Measurements from ENCODE around the gene URM1. TPM values are rescaled to one million over a fixed set of nuclear protein-coding genes. Genes with fewer than 3 reads are reported as not detected.
"Not testable (repeated sequence)": the region's sequence is repeated elsewhere in the genome, so short reads cannot be mapped to it uniquely, and the experiment has no call there.

The URM1 gene
- total RNA-seq, 2 experiments from 2014 or later = 87.5 to 93.8 TPM

DNA sequence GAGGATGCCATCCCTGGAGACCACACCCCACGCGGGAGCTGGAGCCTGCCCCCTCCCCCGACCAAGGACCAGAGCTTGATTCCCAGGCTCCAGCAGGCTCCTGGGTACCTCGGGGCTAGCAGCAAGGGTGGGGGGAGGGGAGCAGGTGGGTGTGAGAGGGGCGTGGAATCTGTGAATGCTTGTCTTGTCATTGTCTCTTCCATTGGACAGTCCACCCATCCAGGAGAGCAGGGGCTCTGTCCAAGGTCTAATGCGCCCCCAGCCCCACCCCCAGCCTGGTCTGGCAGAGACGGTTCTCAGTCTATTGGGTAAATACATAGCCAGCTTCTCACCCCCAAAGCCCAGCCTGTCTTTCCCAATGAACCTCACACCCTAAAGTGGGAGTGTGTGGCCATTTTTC lies 22.8 kb downstream of the URM1 start:
- CTCF ChIA-PET = no interaction called here
- POLR2A ChIA-PET = interaction anchor here (0.6 kb wide), 1 partner anchor 9 kb away, joined by 4 read pairs; no protein-coding TSS in a partner anchor

DNA sequence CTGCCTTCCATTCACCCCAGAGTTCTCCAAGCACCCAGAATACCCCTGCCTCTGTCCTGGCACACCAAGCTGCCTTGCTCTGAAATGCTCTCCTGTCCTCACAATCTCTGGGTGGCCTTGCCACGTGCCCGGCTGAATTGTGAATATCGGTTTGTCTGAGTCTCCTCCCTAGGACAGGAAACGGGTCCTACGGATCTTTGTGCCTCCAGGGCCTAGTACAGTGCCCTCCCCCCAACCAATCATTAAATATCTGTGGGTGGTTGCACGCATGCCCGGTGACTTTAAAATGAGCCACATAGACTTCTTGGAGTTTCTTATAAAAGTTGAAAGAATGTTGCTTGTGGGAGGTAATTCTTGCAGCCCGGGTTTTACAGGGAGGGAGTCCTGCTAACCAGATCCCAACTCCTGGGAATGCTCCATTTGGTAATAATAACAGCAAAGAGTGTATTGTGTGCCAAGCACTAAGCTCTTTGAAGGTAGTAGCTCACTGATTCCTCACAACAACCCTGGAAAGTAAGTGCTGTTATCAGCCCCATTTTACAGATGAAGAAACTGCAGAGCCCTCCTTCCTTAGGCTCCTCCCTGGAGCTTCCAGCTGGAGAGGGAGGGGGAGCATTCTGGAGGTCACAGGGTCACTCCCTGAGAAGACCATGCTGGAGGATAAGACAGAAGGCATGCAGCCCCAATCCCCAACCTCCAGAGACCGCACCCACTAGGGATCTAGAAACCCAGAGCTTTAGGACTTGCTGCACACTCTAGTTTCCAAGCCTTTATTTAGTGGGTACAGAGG lies 23.4 kb downstream of the URM1 start:
- POLR2A ChIA-PET = no interaction called here
- CTCF ChIA-PET = interaction anchor here (0.6 kb wide), 1 partner anchor 290 kb away, joined by 7 read pairs; no protein-coding TSS in a partner anchor

DNA sequence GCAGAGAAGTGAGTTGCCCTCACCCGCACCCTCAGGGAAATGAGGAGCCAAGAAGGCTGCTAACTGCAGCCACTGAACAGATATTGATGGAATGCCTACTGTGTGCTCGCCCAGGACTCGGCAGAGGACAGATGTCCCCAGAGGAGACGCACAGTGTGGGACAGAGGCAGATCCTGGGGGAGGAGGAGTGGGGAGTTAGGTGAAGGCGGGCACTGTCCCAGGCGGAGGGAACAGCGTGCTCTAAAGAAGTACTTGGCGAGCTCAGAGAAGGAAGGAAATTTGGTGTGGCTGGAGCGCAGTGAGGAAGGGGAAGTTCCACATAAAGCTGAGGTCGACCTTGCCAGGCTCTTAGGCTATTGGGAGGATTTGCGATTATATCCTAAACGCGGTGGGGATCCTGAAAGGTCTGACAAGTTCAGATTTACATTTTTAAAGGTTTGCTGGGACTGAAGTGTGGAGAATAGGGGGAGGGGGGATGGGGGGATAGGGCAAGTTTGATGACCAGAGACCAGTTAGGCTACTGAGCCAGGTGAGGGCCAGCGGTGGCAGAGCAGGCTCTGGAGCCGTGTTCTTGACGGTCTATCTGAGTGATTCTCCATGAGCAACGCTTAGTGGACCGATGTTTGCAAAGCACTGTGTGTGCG lies 25.9 kb downstream of the URM1 start:
- POLR2A ChIA-PET = no interaction called here
- CTCF ChIA-PET = interaction anchor here (0.8 to 0.9 kb wide), 2 partner anchors 25 to 35 kb away, joined by 3 to 7 read pairs; no protein-coding TSS in a partner anchor

DNA sequence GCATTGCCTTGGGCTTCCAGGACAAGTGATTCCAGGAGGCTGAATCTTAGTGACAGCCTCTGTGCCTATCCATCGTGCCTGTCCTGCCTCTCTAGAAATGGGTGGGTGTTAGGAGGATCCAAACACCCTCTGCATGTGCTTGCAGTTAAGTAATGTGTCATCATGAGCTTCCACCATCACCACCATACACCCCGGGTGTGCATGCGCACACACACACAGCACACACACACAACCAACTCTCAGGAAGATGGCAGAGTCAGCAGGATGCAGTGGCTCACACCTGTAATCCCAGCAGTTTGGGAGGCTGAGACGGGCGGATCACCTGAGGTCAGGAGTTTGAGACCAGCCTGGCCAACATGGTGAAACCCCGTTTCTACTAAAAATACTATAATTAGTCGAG lies 26.7 kb downstream of the URM1 start:
- ChIA-PET POLR2A (no interaction called here), CTCF (interaction anchor here (0.6 to 0.9 kb wide), 3 partner anchors 24 to 104 kb away, joined by 3 read pairs; no protein-coding TSS in a partner anchor)

DNA sequence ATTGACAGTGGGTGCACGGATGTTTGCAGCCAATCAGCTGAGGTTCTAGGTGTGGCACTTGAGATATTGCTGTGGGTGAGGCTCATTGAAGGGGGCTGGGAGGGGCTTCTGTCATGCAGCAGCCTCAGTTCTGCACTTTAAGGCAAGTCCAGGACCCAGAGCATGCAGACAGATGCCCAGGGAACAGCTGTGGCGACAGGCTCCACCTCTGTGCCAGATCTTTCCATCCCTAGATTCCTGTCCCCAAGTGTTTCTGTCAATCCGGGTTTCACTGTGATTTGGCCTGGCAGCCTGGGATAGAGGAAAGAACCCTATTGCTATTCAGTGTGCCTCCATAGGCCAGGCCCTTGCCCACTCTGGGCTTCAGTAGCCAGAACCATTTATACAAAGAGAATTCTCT lies 28.7 kb downstream of the URM1 start:
- POLR2A ChIA-PET = no interaction called here
- CTCF ChIA-PET = no interaction called here

DNA sequence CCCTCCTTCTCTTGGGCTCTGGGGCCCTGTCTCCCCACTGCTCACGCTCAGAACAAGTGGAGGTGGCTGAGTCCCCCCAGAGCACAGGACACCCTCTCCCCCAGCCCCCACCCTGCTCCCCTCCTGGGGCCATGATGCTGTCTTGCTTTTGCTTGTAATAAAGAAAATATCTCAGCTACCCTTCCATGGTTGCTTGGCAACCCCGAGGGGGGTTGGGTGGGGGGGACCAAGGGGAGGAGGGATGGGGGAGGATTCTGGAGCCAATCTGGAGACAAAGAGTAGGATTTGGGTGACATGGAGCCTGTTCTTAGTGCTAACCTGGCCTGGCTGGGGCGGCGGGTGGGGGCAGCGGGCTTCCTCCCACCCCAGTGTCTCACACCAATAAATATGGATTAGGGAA lies 33.4 kb downstream of the URM1 start:
- ChIA-PET POLR2A (no interaction called here), CTCF (interaction anchor here (0.7 kb wide), 1 partner anchor 266 kb away, joined by 3 read pairs; no protein-coding TSS in a partner anchor)

DNA sequence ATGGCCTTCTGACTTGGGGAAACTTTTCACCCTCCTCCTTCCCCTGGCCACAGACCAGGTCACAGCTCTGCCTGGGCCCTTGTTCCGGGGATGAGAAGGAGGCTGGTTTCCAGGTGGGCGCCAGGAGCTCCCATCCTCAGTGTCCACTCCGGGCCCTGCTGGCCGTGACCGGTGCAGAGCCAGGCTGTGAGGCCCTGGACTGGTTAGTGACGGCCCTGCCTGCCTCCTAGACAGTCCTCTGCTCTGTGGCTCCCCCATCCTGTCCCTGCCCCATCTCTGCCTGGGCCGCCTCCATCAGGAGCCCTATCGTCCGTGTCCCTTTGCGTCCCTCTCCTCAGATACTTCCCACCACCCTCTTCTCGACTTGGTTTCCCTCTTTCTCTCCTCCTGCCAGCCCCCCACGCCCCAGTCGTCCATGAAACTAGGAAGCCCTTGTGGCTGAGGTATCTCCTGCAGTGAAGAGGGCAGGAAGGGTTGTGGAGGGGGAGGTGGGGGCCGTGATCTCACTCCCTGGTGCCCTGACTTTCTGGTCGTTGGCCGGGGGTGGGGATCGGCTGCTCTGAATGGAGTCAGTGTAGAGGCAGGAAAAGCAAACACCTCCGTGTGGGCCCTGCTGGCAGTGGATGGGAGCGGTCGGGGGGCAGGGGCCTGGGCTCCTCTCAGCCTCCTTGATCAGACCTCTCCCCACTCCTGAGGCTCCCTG lies 34.1 kb downstream of the URM1 start:
- POLR2A ChIA-PET = no interaction called here
- CTCF ChIA-PET = no interaction called here

DNA sequence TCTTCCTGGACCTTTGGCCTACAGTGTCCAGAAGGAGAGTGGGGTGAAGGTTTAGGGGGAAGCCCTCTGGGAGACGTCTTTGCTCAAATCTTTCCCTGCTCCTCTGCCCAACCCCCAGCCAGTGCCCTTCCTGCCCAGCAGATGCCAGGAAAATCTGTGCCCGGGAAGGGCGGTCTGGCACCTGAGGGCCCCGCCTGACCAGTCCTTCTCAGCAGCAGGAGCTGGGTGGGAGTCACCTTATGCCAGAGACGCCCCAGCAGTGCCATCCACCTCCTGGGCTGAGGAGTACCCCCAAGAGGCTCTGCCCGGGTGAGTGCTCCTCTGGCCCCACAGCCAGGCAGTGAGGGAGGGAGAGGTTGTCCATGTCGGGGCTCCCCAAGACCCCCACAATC lies 34.6 kb downstream of the URM1 start:
- CTCF ChIA-PET = no interaction called here
- POLR2A ChIA-PET = no interaction called here

DNA sequence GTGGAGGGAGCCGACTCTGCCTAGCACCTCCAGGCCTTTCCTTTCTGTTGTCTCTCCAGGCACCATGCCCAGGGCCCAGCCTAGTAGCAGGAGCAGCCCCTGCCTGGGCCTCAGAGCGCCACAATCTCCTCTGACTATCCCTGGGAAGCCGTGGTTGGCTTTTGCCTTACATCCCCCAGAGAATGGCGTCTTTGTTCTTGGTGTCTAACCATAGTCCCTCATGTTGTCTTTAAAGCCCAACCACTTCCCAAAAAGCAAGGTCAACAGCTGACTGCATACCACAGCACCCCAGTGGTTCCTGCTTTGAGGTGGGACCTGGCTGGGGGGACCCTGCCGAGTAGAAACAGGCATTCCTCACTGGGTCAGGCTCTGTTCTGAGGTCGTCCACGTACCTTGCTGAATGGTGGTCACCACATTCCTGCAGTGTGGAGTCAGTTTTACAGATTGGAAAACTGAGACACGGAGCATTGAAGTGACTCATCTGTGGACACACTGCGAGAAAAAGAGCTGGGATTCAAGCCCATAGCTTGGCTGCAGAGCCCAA lies 35.7 kb downstream of the URM1 start:
- POLR2A ChIA-PET = no interaction called here
- CTCF ChIA-PET = no interaction called here

DNA sequence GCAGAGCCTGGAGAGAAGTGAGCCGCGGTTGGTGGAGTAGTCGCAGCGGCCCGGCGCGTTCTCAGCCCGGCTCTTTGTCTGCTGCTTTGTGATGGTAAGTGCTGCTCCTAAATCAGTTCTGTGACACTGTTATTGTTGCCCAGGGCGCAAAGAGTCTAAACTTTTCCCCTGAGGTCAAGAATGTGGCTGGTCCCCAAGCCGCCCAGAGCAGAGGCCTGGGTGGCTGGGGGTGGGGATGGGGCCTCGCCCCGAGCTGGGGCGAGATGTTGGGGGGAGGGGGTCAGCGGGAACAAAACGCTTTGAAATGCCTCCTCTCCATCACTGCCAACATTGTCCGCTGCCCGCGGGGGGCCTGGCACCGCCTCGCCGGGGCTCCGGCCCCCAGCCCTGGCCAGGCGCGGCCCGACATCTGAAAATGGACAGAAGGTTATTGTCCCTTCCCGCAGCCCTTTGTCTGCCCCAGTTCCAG lies 37.8 kb downstream of the URM1 start:
- ChIA-PET CTCF (interaction anchor here (3.4 kb wide), 1 partner anchor 47 kb away, joined by 13 read pairs; no protein-coding TSS in a partner anchor), POLR2A (no interaction called here)

DNA sequence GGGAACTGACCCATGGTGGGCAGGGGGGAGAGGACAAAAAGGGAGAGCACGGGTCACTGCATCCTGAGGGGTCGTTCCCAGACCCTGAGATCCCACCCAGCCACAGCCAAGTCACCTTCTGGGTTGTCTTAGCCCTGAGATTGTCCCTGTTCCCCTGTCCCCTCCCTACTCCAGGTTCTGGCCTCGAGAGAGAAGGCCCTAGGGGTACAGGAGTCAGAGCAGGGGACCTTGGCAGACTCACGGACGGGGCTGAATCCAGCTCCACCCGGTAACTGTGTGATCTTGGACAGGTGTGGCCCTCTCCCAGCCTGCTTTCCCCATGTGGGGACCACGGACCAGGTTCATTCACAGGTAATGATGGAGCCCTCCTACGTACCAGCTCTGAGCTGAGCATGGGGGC lies 38.3 kb downstream of the URM1 start:
- POLR2A ChIA-PET = no interaction called here
- CTCF ChIA-PET = interaction anchor here (1.1 to 3.4 kb wide), 3 partner anchors 9 to 48 kb away, joined by 3 to 14 read pairs (median 13); partner anchors contain the start of gene CERCAM

DNA sequence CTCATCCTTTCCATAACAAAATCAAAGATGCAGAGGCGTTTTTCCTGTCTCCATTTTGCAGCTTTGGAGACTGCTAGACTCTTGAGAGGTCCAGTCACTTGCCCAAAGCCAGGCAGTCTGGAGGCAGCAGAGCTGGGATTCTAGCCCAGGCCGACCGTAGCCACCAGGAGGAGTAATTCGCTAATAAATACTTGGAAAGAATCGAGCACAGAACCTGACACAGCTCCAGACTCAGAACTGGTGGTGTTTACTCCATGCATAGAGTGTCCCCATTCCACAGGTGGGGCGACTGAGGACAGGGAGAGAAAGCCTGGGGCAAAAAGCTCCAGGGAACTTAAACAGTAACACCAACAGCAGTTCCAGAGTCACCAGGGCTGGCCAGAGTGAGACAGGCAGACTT lies 38.8 kb downstream of the URM1 start:
- ChIA-PET POLR2A (no interaction called here), CTCF (interaction anchor here (1.1 to 3.4 kb wide), 3 partner anchors 8 to 48 kb away, joined by 3 to 14 read pairs (median 13); partner anchors contain the start of gene CERCAM)

DNA sequence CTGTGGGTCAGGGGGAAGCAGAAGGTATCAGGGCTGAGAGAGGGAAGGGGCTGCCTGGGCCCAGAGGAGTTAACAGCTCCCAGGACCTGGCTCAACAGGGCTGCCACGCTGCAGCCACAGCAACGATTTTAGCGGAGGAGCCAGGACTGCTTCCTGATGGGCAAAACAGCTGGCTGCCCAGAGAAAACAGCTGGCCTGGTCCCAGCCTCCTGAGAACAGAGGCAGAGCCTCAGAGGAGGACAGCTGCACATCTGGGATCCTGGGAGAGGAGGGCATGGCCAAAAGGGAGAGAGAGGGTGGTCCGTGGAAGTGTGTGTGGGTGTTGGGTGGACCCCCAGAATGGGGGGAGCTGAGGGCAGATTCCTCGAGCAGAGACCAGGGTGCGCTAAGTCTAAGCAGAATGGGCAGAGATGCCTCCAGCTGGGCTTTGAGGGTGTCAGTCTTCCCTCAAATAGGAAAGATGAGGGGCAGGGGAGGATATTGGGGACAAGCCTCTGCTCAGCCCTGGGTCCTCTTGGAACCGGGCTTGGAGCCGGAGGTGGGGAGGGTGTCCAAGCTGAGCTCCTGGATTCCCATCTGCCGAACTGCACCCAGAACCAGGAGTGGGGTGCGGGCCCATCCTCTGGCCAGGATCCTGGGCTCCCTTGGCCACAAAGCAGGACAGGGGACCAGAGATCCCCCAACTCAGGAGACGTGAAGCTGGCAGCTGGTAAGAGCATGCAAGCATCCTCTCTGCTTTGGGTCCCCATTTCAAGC lies 40.4 kb downstream of the URM1 start:
- CTCF ChIA-PET = interaction anchor here (0.5 to 3.4 kb wide), 6 partner anchors 9 to 119 kb away, joined by 3 to 14 read pairs (median 4); partner anchors contain the start of gene CERCAM
- POLR2A ChIA-PET = no interaction called here

DNA sequence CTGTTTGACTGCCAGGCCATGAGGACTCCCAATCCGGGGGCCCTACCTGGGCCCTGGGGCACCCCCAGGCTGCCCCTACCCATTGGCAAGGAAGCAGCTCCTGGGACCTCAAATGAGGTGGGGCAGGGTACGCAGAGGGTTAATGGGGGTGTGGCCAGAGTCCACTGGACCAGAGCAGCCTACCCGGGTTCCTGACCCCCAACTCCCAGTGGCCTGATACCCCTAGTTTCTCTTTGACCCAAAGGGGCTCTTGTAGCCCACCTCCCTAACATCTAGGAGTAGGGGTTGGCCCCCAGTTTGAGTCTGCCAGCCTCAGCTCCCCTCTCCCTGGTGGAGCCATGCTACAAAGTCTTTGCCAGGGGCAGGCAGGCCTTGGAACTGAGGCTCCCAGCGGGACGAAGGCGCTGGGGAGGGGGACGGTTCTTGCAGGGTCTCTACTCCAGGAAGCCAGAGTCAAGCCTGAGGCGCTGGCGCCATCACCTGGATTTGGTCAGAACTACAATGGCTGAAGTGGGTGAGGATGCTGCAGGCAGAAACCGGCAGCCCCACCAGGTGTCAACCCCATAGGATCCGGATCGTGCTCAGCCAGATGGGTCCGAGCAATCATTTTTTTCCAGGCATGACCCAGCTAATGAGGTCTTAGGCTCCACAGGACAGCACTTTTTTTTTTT lies 41.1 kb downstream of the URM1 start:
- POLR2A ChIA-PET = interaction anchor here (0.6 kb wide), 1 partner anchor 75 kb away, joined by 3 read pairs; no protein-coding TSS in a partner anchor

DNA sequence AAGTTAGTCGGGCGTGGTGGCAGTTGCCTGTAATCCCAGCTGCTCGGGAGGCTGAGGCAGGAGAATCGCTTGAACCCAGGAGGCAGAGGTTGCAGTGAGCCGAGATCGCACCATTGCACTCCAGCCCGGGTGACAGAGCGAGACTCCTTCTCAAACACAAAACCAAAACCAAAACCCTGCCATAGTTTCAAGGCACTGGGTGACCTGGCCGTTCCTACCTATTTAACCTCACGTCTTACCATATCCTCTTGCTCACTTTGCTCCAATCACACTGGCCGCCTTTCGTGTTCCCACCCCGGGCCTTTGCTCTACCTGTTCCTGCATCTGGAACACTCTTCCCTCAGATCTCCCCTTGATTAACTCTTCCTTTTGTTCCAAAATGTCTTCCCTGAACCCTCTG lies 42.6 kb downstream of the URM1 start:
- POLR2A ChIA-PET, CTCF ChIA-PET: not testable (repeated sequence)

More for the DNA sequence above, 41.1 kb downstream of the URM1 start:
- CTCF ChIA-PET = interaction anchor here (0.8 to 3.4 kb wide), 5 partner anchors 8 to 117 kb away, joined by 3 to 14 read pairs (median 3); partner anchors contain the start of gene CERCAM

DNA sequence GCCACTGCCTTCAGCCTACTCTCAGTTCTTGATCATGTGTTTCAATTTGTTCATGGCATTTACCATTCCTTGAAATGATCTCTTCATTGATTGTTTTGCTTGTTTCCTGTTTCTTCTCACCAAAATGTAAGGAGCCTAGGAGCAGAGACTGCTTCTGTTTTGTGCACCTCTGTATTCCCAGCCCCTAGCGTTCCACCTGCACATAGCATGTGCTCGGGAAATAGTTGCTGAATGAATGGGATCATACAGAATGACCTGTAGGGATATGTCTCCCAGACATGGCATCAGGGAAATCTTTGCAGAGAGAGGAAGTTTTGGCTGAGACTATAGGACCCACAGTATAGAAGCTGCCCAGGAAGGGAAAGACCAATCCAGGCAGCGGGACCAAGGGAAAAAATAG lies 43.3 kb downstream of the URM1 start:
- POLR2A ChIA-PET = no interaction called here
- CTCF ChIA-PET = no interaction called here

DNA sequence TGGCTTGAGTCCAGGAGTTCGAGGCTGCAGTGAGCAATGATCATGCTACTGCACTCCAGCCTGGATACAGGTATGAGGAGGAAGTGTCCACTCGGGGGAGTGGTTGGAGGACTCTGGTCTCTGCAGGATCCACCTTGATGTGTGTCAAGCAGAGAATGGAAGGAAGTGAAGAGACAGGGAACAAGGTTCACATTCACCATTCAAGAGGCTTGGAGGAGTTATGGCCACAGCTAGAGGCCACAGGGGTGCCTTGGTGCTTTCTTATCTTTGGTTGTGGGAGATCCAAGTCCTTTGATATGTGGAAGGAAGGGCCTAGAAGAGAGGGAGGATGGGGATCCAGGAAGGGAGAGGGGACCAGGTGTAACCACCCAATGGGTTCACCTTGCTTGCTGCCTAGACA lies 44.1 kb downstream of the URM1 start:
- ChIA-PET POLR2A (no interaction called here), CTCF (no interaction called here)

DNA sequence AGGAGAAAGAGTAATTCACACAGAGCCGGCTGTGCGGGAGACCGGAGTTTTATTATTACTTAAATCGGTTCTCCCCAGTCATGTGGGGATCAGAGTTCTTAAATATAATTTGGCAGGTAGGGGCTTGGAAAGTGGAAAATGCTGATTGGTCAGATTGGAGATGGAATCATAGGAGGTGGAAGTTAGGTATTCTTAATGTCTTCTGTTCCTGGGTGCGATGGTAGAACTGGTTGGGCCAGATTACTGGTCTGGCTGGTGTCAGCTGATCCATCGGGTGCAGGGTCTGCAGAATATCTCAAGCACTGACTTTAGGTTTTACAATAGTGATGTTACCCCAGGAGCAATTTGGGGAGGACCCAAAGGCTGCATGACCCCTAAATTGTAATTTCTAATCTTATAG lies 44.8 kb downstream of the URM1 start:
- CTCF ChIA-PET = no interaction called here
- POLR2A ChIA-PET = no interaction called here
